ENCODE results near the gene CREB3L2.

GRCh38 chr7:137951700-137952425, 50.0 kb downstream of the CREB3L2 start:
- TF ChIP-seq CTCF (IDR thresholded peaks at IDR 0.05), result no peak
- TF ChIP-seq POLR2AphosphoS5 (IDR thresholded peaks at IDR 0.05), result no peak
